ENCODE results near the gene SEZ6.

GRCh38 chr17:28953444-28954118 is 52.3 kb downstream of the SEZ6 start:
- TF ChIP-seq EP300 (IDR thresholded peaks at IDR 0.05) = no peak
- TF ChIP-seq CTCF (IDR thresholded peaks at IDR 0.05) = peak; percentile 76 to 92 (median 80)
